ENCODE data around the gene AIFM2.
A peak's percentile ranks its signal among the peaks of the same experiment; 100 is the strongest.
"Not testable (repeated sequence)": the region's sequence is repeated elsewhere in the genome, so short reads cannot be mapped to it uniquely, and the experiment has no call there.

The AIFM2 gene

DNA sequence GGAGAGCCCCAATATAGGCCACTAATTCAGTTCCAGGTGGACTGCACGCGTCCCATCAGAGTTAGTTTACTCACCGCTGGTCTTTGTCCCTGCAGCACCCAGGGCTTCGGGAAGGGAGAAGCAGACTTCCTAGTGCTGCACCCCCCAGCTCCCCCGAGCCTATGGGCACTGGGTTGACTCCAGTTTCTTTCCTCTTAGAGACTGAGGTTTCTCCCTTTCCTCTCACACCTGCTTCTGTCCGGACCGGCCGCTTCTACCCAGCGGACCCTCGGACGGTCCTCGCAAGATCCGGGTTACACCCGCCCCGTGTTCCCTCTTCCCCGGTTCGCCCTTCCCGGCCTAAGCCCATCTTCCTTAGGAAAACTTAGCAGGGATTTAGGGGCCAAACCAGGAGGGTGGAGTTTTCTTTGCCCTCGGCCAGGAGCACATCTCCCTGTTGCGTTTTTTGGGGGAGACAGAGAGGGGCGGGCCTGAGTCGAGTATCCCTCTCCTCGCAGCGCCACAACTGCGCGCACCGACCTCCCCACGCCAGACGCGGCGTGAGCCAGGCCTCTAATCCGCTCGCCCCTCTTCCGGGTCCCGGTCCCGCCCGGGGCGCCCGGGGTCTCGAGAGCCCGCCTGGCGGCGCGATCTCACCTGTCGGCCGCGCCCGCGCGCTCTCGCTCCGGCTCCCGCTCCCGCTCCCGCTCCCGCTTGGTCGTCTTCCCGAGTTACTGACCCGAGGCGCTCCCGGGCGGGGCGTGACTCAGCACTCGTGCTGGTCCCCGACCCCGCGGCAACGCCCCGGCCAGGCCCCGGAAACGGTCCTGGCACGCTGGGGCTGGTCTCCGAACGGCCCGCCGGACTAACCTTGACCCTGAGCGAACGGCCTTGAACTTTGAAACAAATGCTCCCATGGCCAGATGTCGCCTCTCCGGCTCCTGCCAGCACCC lies at the start of gene AIFM2:
TSS of gene AIFM2 (minus strand) at position 728 of the 932 bp plus-strand sequence. CDS start 8,741 bp downstream, outside the sequence.
- ATAC-seq = peak; percentile 84 to 87

GRCh38 chr10:70179209-70179608 lies 46.6 kb upstream of the AIFM2 start:
- ATAC-seq = not testable (repeated sequence)

DNA sequence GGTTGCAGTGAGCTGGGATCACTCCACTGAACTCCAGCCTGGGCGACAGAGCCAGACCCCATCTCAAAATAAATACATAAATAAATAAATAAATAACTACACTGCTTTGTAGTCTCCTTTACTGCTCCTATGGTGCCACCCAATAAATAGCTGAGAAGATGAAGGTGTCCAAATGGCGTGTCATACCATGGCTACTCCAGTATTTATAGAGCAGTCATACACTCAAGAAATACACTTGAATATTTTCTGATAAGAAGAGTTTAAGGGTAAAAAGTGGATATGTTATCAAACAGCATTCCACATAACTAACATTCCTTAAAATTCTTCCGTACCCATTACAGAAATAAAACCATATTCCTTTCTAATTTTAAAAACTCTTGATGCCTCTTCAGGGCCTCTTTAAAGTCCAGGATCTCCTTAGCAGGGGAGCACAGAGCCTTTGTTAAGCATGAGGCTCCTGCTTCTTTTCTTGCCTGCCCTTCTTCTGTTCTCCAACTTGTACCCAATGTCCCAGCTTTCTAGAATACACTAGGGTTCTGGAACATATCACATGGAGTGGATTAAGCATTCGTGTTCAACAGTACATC lies 45.6 kb upstream of the AIFM2 start:
- ATAC-seq = no peak

GRCh38 chr10:70176441-70176840 lies 43.8 kb upstream of the AIFM2 start:
- ATAC-seq = no peak

DNA sequence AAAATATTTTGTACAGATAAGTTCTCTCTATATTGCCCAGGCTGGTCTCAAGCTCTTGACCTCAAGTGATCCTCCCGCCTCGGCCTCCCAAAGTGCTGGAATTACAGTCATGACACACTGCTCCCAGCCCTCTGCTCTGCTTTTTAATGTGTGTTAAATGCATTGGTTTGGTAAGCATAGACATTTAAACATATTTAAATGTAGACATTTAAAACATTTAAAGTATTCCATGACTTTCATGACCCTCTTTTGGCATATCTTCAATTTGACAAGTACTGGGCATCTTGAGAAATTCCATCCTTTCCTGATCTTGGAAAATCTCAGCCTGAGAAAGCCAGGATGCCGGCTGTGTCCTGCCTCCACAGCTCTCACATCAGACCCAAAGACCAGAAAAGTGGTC lies 42.9 kb upstream of the AIFM2 start:
- no peak for ATAC-seq

GRCh38 chr10:70174058-70174741 lies 41.6 kb upstream of the AIFM2 start:
- no peak for ATAC-seq

DNA sequence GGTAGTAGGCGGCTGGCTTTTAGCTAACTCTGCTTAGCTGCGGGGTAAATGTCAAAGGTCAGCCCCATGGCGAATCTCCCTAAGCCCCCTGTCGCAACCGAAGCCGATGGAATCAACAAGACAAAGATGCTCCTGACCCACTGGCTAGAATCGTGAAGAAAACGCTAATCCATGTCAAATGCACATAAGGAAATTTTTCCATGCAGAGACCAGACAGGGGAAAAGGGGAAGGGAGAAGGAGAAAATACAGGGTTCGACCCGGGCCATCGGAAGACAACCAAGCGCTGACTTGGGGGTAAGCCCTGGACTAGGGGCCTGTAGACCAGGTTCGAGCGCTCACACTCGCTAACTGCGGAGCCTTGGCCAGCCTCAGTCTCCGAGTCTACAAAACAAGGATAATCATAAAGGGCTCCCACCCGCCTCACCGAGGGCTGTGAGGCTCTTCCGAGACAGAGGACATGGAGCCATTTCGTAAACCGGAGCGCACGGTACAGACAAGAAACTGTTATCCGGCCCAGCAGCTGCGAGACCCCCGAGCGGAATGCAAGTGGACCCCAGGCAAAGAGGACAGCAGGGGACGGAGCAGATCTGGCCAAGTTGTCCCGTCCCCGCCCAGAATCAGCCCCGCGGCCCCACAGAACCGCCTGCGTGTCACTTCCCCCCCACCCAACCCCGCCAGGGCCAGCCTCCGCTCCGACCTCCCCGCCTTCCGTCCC lies 37.2 kb upstream of the AIFM2 start:
- peak; percentile 11 to 21 for ATAC-seq

DNA sequence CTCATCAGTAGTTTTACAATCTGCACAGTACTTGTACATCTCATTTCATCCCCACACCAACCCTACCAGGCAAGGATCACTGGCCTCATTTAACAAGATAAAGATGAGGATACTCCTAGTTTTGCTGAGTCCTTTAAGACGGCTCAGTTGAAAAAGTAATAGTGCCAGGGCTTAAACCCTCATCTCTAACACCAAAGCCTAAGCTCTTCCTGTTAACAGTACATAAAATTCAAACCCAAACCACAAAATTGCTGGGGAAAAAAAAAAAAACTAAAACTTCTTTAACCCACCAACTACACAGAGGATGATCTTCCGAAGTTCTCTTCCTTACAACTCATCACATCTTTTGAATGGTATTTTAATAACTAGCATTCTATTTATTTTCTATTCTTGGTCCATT lies 36.4 kb upstream of the AIFM2 start:
- ATAC-seq = no peak

DNA sequence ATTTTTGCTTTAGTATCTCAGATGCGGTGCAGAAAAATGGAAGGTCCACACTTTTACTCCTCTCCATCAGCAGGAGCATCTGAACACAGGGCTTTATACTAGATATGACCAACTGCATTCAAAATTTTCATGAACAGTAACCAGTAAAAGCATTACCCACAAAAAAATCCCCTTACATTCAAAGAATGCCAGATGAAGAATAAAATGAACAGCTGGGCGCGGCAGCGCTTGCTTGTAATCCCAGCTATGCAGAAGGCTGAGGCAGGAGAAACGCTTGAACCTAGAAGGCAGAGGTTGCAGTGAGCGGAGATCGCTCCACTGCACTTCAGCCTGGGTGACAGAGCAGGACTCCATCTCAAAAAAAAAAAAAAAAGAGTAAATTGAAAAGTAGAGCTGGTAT lies 34.6 kb upstream of the AIFM2 start:
- ATAC-seq = no peak

DNA sequence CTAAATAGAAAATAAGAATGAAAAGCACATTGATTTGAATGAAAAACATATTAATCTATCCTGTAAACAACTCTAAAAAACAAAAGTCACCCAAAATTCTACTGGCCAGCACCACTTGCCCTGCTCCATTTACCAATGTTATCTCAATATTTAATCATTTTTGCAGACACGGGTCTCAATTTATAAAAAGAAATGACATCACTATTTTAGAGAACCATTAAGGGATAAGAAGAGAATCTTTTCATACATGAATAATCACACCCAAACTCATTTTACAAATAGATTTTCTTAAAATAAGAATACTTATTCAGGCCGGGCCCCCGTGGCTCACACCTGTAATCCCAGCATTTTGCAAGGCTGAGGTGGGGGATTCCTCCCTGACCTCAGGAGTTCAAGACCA lies 33.8 kb upstream of the AIFM2 start:
- no peak for ATAC-seq

DNA sequence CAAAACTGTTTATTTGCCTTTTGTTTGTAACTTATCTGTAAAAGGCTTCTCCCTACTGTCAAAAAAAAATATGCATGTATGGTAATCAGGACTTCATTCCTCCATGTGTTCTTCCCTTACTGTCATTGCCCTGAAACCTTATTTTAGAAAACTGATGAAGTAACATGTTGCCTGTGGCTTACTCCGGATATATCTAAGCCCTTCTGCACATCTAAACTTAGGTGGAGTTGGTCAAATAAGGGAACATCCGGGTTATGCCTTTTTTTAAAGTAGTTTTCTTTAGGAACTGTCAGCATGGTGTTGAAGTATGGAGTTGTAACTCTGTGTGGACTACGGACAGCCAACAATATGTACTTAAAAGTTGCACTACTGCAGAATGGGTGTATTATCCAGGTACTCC lies 31.5 kb upstream of the AIFM2 start:
- ATAC-seq = no peak

GRCh38 chr10:70163448-70163847 lies 30.8 kb upstream of the AIFM2 start:
- no peak for ATAC-seq

GRCh38 chr10:70162892-70163201 lies 30.2 kb upstream of the AIFM2 start:
- ATAC-seq = peak; percentile 93 to 94

GRCh38 chr10:70162151-70162891 lies 29.7 kb upstream of the AIFM2 start:
- ATAC-seq = peak in 1 of 2 donors; percentile 59

GRCh38 chr10:70160798-70161197 lies 28.2 kb upstream of the AIFM2 start:
- no peak for ATAC-seq

DNA sequence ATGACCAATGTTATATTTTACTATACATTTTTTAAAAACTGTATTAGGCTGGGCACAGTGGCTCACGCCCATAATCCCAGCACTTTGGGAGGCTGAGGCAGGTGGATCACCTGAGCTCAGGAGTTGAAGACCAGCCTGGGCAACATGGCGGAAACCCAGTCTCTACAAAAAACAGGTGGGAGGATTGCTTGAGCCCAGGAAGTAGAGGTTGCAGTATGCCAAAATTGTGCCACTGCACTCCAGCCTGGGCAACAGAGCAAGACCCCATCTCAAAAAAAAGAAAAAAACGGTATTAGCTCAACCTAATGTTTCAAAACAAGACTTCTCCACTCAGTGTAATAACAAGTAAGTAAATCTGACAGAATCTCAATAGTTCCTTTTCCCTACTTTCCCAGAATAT lies 26.7 kb upstream of the AIFM2 start:
- not testable (repeated sequence) for ATAC-seq

DNA sequence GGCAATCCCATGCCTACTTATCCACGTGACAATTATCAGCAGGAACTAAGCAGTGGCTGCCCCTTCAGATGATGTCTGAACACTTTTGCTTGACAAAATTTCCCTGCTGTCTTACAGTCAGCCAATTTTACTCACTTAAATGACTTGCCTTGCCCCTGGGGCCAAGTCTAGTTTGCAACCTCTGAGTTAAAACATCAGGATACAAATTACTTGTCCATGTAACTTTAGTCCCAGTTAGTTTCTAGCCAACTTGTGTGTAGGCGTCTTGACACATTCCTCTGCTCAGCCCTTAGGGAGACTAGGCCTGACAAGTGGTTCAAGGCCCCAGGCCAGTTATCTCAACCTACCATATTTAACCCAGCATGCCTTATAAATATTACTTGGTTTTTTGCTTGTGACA lies 25.5 kb upstream of the AIFM2 start:
- no peak for ATAC-seq

GRCh38 chr10:70155255-70155838 lies 22.7 kb upstream of the AIFM2 start:
- no peak for ATAC-seq

DNA sequence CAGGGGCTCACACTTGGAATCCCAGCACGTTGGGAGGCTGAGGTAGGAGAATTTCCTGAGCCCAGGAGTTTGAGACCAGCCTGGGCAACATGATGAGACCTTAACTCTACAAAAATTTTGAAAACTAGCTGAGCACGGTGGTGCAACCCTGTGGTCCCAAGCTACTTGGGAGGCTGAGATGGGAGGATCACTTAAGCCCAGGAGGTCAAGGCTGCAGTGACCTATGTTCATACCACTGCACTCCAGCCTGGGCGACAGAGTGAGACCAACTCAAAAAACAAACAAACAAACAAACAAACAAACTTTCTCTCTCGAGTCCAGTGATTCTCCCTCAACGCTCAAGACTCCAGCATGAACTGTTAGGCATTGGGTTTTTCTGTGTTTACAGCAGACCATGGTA lies 15.9 kb upstream of the AIFM2 start:
- no peak for ATAC-seq

DNA sequence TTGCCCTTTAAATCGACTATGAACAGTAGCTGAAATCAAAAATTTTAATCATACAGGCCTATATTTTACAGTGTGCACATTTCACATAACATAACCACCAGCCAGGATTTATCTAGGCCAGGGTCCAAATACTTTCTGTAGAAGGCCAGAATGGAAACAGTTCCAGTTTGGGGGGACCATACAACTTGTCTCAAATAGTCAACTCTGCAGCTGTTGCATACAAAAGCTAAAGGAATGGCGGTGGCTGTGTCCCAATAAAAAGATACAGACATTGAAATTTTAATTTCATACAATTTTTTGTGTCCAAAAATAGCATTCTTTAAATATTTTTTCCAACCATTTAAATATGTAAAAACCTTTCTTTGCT lies 14.6 kb upstream of the AIFM2 start:
- ATAC-seq = no peak

- ATAC-seq = peak; percentile 83 to 86
Observed at GRCh38 chr10:70146489-70147258, 14.0 kb upstream of the AIFM2 start, which contains the start of gene TYSND1. TYSND1 (minus strand) TSS chr10:70146700; CDS start chr10:70146586, 114 bp downstream.

All from activated CD4-positive, CD25-positive, alpha-beta regulatory T cell treated with anti-CD3 and anti-CD28 coated beads, Interleukin-2, amount 50 U/mL, for 24 hours (primary cell).